Esophagus muscularis mucosa (tissue), 4 donors: ENCODE measurements around the gene REC8.
A peak's percentile ranks its signal among the peaks of the same experiment; 100 is the strongest.

Experiments
- EP300 ChIP-seq: sonication (generic); formaldehyde crosslinking; IDR thresholded peaks from one replicate; pipeline ENCODE4 v1.6.1; 2017; ENCODE audit warnings: antibody characterized with exemption
- POLR2A ChIP-seq: fragments of 450-650 bp; IDR thresholded peaks from one replicate; pipeline ENCODE4 v1.6.1; 2017; ENCODE audit warnings: antibody characterized with exemption, moderate library complexity, mild to moderate bottlenecking, low read depth
- POLR2AphosphoS5 ChIP-seq, 2 donors: sonication (generic); formaldehyde crosslinking; IDR thresholded peaks; one replicate each; pipeline ENCODE4 v1.6.1; 2017; ENCODE audit warnings: antibody characterized with exemption in 2 of 2
- TF ChIP-seq, protein P1 (sequence below), 3 experiments: fragments of 200-600 bp in 2 of 3; fragments of 450-650 bp in 1 of 3; sonication (generic) in 2 of 3; IDR thresholded peaks; one replicate each; pipeline ENCODE4 v1.5.1; 2017 to 2019; ENCODE audit warnings: antibody characterized with exemption in 3 of 3, mild to moderate bottlenecking in 2 of 3, moderate library complexity in 1 of 3

DNA sequence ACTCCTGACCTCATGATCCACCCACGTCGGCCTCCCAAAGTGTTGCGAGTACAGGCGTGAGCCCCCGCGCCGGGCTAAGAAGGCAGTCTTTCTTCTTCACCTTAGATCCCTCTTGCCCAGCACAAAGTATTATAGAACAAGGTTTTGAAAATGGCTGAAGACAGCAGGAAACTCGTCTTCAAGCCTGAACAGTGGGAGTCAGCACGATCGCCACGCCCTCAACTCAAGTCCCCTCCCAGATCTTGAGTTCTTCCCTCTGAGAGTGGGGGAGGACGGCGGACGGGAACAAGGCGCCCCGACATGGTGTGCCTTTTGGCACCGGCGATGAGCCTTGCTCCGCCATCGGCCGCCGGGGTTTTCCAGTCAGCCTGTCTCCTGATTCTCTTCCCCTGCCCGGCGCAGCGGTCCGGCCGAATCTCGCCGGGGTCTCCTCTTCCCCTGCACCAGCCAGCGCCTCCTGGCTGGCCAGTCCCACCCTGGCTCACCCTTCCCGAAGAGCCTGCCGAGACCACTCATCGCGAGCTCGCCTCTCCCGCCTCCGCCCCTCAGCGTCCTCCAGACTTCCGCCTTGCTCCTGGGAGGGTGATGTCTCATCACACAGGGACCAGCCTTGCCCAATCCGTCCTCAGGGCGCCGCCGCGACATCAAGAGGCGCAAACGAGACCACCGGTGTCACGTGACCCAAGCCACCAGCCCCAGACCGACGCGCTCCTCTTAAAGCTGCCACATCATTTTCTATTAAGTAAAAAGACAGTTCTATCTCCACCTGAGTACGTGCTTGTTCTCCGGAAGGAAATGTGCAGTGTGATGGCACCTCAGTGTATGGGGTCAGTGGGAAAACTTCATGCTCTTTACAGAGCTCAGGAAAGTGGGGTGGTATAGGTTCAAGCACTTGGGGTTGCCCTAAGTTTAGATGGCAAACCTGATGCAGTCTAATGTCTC, 41.3 kb downstream of the REC8 start, which contains the start of gene CHMP4A:
- TF ChIP-seq, protein P1, sequence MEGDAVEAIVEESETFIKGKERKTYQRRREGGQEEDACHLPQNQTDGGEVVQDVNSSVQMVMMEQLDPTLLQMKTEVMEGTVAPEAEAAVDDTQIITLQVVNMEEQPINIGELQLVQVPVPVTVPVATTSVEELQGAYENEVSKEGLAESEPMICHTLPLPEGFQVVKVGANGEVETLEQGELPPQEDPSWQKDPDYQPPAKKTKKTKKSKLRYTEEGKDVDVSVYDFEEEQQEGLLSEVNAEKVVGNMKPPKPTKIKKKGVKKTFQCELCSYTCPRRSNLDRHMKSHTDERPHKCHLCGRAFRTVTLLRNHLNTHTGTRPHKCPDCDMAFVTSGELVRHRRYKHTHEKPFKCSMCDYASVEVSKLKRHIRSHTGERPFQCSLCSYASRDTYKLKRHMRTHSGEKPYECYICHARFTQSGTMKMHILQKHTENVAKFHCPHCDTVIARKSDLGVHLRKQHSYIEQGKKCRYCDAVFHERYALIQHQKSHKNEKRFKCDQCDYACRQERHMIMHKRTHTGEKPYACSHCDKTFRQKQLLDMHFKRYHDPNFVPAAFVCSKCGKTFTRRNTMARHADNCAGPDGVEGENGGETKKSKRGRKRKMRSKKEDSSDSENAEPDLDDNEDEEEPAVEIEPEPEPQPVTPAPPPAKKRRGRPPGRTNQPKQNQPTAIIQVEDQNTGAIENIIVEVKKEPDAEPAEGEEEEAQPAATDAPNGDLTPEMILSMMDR (IDR thresholded peaks at IDR 0.05) = peak in 1 of 3 experiments; percentile 26
- TF ChIP-seq POLR2A = peak; percentile 89
- no peak for TF ChIP-seq EP300
- TF ChIP-seq POLR2AphosphoS5 (IDR thresholded peaks at IDR 0.05) = peak; percentile 99
